Activated CD8-positive, alpha-beta memory T cell treated with anti-CD3 and anti-CD28 coated beads for 1 hour (primary cell): ENCODE data around the gene CIB4.
"Not testable (repeated sequence)": the region's sequence is repeated elsewhere in the genome, so short reads cannot be mapped to it uniquely, and the experiment has no call there.

Source experiments
- DNase-seq, 2 donors: peaks; one replicate each; pipeline ENCODE4 v3.0.0-alpha.2; 2020; ENCODE audit warnings: low read depth in 1 of 2; ENCODE audit errors: extremely low read depth in 1 of 2

The CIB4 gene

GRCh38 chr2:26668041-26668440 lies 26.9 kb upstream of the CIB4 start:
- no peak for DNase-seq

- no peak for DNase-seq
These were observed 25.5 kb upstream of the CIB4 start for GRCh38 chr2:26666671-26667070.

GRCh38 chr2:26665296-26665695 lies 24.1 kb upstream of the CIB4 start:
- not testable (repeated sequence) for DNase-seq

- no peak for DNase-seq
These were observed 19.3 kb upstream of the CIB4 start for GRCh38 chr2:26660363-26660962.

- no peak for DNase-seq
These were observed 17.7 kb upstream of the CIB4 start for GRCh38 chr2:26658691-26659346.

GRCh38 chr2:26657265-26657664 lies 16.1 kb upstream of the CIB4 start:
- DNase-seq, result no peak

- no peak for DNase-seq
These were observed 14.5 kb upstream of the CIB4 start for GRCh38 chr2:26655611-26656195.

GRCh38 chr2:26655120-26655519 lies 14.0 kb upstream of the CIB4 start:
- not testable (repeated sequence) for DNase-seq

GRCh38 chr2:26654061-26654340 lies 12.8 kb upstream of the CIB4 start:
- no peak for DNase-seq

- DNase-seq, result no peak
These were observed 12.3 kb upstream of the CIB4 start for GRCh38 chr2:26653207-26654060.

GRCh38 chr2:26652361-26653041 lies 11.3 kb upstream of the CIB4 start:
- no peak for DNase-seq

GRCh38 chr2:26651799-26652198 lies 10.6 kb upstream of the CIB4 start:
- no peak for DNase-seq

GRCh38 chr2:26651470-26651771 lies 10.3 kb upstream of the CIB4 start:
- no peak for DNase-seq

GRCh38 chr2:26650713-26651469 lies 9.7 kb upstream of the CIB4 start:
- DNase-seq, result no peak

GRCh38 chr2:26649992-26650712 lies 9.0 kb upstream of the CIB4 start:
- DNase-seq, result no peak

GRCh38 chr2:26649322-26649721 lies 8.2 kb upstream of the CIB4 start:
- DNase-seq, result no peak

- DNase-seq, result no peak
These were observed 7.3 kb upstream of the CIB4 start for GRCh38 chr2:26648516-26648915.

- DNase-seq, result no peak
These were observed 6.8 kb upstream of the CIB4 start for GRCh38 chr2:26647981-26648380.

GRCh38 chr2:26646986-26647672 lies 6.0 kb upstream of the CIB4 start:
- DNase-seq, result no peak
